CD4-positive, alpha-beta memory T cell (primary cell): ENCODE measurements around the gene GPR160. TPM values are rescaled to one million over a fixed set of nuclear protein-coding genes. Genes with fewer than 3 reads are reported as not detected.
"Not testable (repeated sequence)": the region's sequence is repeated elsewhere in the genome, so short reads cannot be mapped to it uniquely, and the experiment has no call there.

ENCODE experiments used
- CTCF ChIA-PET: fragments of 350-600 bp; sonication (Branson Sonifier 250); formaldehyde crosslinking; loops from one replicate; lab custom pipeline; 2021; ENCODE audit warnings: inconsistent platforms; ENCODE audit not compliant: partially characterized antibody; lab: Charles Lee
- POLR2A ChIA-PET: fragments of 350-600 bp; sonication (Branson Sonifier 250); formaldehyde crosslinking; loops from one replicate; lab custom pipeline; 2021; ENCODE audit not compliant: partially characterized antibody; lab: Charles Lee
- DNase-seq, 5 donors: peaks; one replicate each; pipeline versions ENCODE4 v3.0.0 to v3.0.0-alpha.2; 2020 to 2022; ENCODE audit warnings: mixed read lengths in 1 of 5
- H3K27ac ChIP-seq: one replicate; pipeline ENCODE4 v1.7.0; 2013; ENCODE audit warnings: low read depth, low read length
- H3K27me3 ChIP-seq: 2 replicates; pipeline ENCODE4 v1.7.0; 2013; ENCODE audit warnings: mild to moderate bottlenecking, low read length, moderate library complexity; ENCODE audit not compliant: insufficient read depth
- H3K36me3 ChIP-seq: 2 replicates; pipeline ENCODE4 v1.7.0; 2013; ENCODE audit warnings: mild to moderate bottlenecking, low read length, moderate library complexity; ENCODE audit not compliant: insufficient read depth
- H3K4me1 ChIP-seq: 2 replicates; pipeline ENCODE4 v1.7.0; 2013; ENCODE audit warnings: mild to moderate bottlenecking, low read length, moderate library complexity; ENCODE audit not compliant: insufficient read depth
- H3K4me3 ChIP-seq, 2 donors: one replicate each; pipeline ENCODE4 v1.7.0; 2013; ENCODE audit warnings: low read length in 2 of 2, mild to moderate bottlenecking in 1 of 2
- H3K9me3 ChIP-seq, 2 donors: one replicate each; pipeline ENCODE4 v1.7.0; 2013; ENCODE audit warnings: low read length in 2 of 2, control low read depth in 1 of 2; ENCODE audit not compliant: control insufficient read depth in 1 of 2
- H3K27ac Mint-ChIP-seq, 7 donors: one replicate each; pipeline ENCODE4 v1.8.0; 2020 to 2021; ENCODE audit warnings: mixed read lengths in 7 of 7, mild to moderate bottlenecking in 6 of 7, inconsistent platforms in 3 of 7, moderate library complexity in 3 of 7
- H3K27me3 Mint-ChIP-seq, 2 donors: one replicate each; pipeline ENCODE4 v1.8.0; 2020 to 2021; ENCODE audit warnings: mixed read lengths in 2 of 2
- H3K36me3 Mint-ChIP-seq, 2 donors: one replicate each; pipeline ENCODE4 v1.8.0; 2020 to 2021; ENCODE audit warnings: mixed read lengths in 2 of 2, inconsistent platforms in 1 of 2, mild to moderate bottlenecking in 1 of 2
- H3K4me1 Mint-ChIP-seq, 4 donors: one replicate each; pipeline ENCODE4 v1.8.0; 2020 to 2021; ENCODE audit warnings: mixed read lengths in 4 of 4, mild to moderate bottlenecking in 1 of 4
- H3K4me3 Mint-ChIP-seq, 8 donors: one replicate each; pipeline ENCODE4 v1.8.0; 2020 to 2021; ENCODE audit warnings: mixed read lengths in 8 of 8, mild to moderate bottlenecking in 7 of 8, moderate library complexity in 6 of 8, inconsistent platforms in 3 of 8
- H3K9me3 Mint-ChIP-seq, 8 donors: one replicate each; pipeline ENCODE4 v1.8.0; 2020 to 2021; ENCODE audit warnings: mixed read lengths in 8 of 8, mild to moderate bottlenecking in 5 of 8, inconsistent platforms in 3 of 8, moderate library complexity in 1 of 8
- intact Hi-C: fragments of 100-400 bp; cut with micrococcal nuclease; formaldehyde crosslinking; loops from one replicate; pipeline ENCODE4 v1.15.1; 2023
- polyA plus RNA-seq, 2 donors: library from polyadenylated mRNA; unstranded; fragments of 300-500 nt; fragmentation: Illumina TruSeq; gene quantifications; one replicate each; pipeline ENCODE4 v1.2.3, GENCODE V29; 2021
- total RNA-seq, 2 experiments: library from RNA; stranded (reverse); gene quantifications; one replicate each; pipeline ENCODE4 v1.2.3, GENCODE V29; 2021

GPR160 gene
- total and polyA plus RNA-seq, 4 experiments from 2014 or later, result 8.1 to 14.9 (median 12.4) TPM

- H3K27ac ChIP-seq, result no peak overlapping the region
- POLR2A ChIA-PET, result interaction anchor here (0.6 to 3.0 kb wide), 2 partner anchors 34 to 40 kb away, joined by 4 to 9 read pairs; partner anchors contain the start of gene SEC62
- Mint-ChIP-seq H3K9me3 (peaks cover 0 to 2% (median 0%) of the 10 kb centered on the region in 8 donors), H3K27me3 (no peaks in the 10 kb centered on the region), H3K27ac (peak overlapping the region in 4 of 7 donors; percentile 2 to 77 (median 22)), H3K4me3 (peak overlapping the region in 7 of 8 donors; percentile 4 to 60 (median 23)), H3K36me3 (no peaks in the 10 kb centered on the region), H3K4me1 (peaks cover 24 to 37% (median 31%) of the 10 kb centered on the region in 4 donors)
- peaks cover 30% of the 10 kb centered on the region for H3K4me1 ChIP-seq
- no peaks in the 10 kb centered on the region for H3K27me3 ChIP-seq
- no peaks in the 10 kb centered on the region for H3K36me3 ChIP-seq
- intact Hi-C loops, result loop anchor here (1.0 kb wide), 1 partner anchor 26 kb away; no protein-coding TSS in a partner anchor
- no peaks in the 10 kb centered on the region for H3K9me3 ChIP-seq
- no peak overlapping the region for H3K4me3 ChIP-seq
- CTCF ChIA-PET, result interaction anchor here (0.9 to 1.6 kb wide), 3 partner anchors 12 to 41 kb away, joined by 3 to 4 read pairs (median 4); partner anchors contain the start of gene SEC62
- DNase-seq, result peak in 4 of 5 donors; percentile 24 to 31 (median 26)
Observed at GRCh38 chr3:170007031-170007663, 30.6 kb upstream of the GPR160 start.

- no peaks in the 10 kb centered on the region for H3K27me3 ChIP-seq
- H3K4me1 ChIP-seq, result peaks cover 12% of the 10 kb centered on the region
- H3K4me1 Mint-ChIP-seq, result peaks cover 11 to 18% (median 13%) of the 10 kb centered on the region in 4 donors
- no peaks in the 10 kb centered on the region for H3K36me3 ChIP-seq
- no peak overlapping the region for H3K4me3 Mint-ChIP-seq
- no peak overlapping the region for H3K27ac Mint-ChIP-seq
- peaks cover 0 to 2% (median 0%) of the 10 kb centered on the region in 8 donors for H3K9me3 Mint-ChIP-seq
- CTCF ChIA-PET, result no interaction called here
- H3K36me3 Mint-ChIP-seq, result no peaks in the 10 kb centered on the region
- H3K4me3 ChIP-seq, result no peak overlapping the region
- no peaks in the 10 kb centered on the region for H3K27me3 Mint-ChIP-seq
- H3K27ac ChIP-seq, result no peak overlapping the region
- H3K9me3 ChIP-seq, result no peaks in the 10 kb centered on the region
- intact Hi-C loops, result no loop called here
- POLR2A ChIA-PET, result no interaction called here
- no peak for DNase-seq
Observed at GRCh38 chr3:170010498-170010897, 27.3 kb upstream of the GPR160 start.

GRCh38 chr3:170012683-170013400 lies 25.0 kb upstream of the GPR160 start:
- Mint-ChIP-seq H3K27me3 (no peaks in the 10 kb centered on the region), H3K4me1 (peaks cover 3 to 12% (median 6%) of the 10 kb centered on the region in 4 donors), H3K36me3 (no peaks in the 10 kb centered on the region), H3K4me3 (no peak overlapping the region), H3K9me3 (peaks cover 0 to 2% (median 0%) of the 10 kb centered on the region in 8 donors), H3K27ac (no peak overlapping the region)
- no peaks in the 10 kb centered on the region for H3K9me3 ChIP-seq
- H3K4me1 ChIP-seq, result no peaks in the 10 kb centered on the region
- POLR2A ChIA-PET, result no interaction called here
- intact Hi-C loops, result no loop called here
- no peaks in the 10 kb centered on the region for H3K27me3 ChIP-seq
- no peak overlapping the region for H3K27ac ChIP-seq
- CTCF ChIA-PET, result interaction anchor here (0.7 to 1.1 kb wide), 2 partner anchors 10 to 328 kb away, joined by 4 to 5 read pairs; no protein-coding TSS in a partner anchor
- no peaks in the 10 kb centered on the region for H3K36me3 ChIP-seq
- DNase-seq, result no peak
- no peak overlapping the region for H3K4me3 ChIP-seq

- H3K9me3 Mint-ChIP-seq, result no peaks in the 10 kb centered on the region
- Histone ChIP-seq H3K27me3 (no peaks in the 10 kb centered on the region), H3K4me1 (peaks cover 7% of the 10 kb centered on the region), H3K36me3 (no peaks in the 10 kb centered on the region), H3K27ac (no peak overlapping the region), H3K9me3 (no peaks in the 10 kb centered on the region), H3K4me3 (no peak overlapping the region)
- no peaks in the 10 kb centered on the region for H3K36me3 Mint-ChIP-seq
- ChIA-PET POLR2A (no interaction called here), CTCF (interaction anchor here (1.1 to 1.9 kb wide), 2 partner anchors 8 to 153 kb away, joined by 4 read pairs; no protein-coding TSS in a partner anchor)
- no peak overlapping the region for H3K4me3 Mint-ChIP-seq
- no peaks in the 10 kb centered on the region for H3K27me3 Mint-ChIP-seq
- intact Hi-C loops, result no loop called here
- H3K4me1 Mint-ChIP-seq, result peaks cover 6 to 16% (median 9%) of the 10 kb centered on the region in 4 donors
- DNase-seq, result no peak
- H3K27ac Mint-ChIP-seq, result peak overlapping the region in 1 of 7 donors; percentile 61
Observed at GRCh38 chr3:170016057-170016456, 21.7 kb upstream of the GPR160 start.

- H3K27me3 Mint-ChIP-seq, H3K36me3 Mint-ChIP-seq, intact Hi-C loops, H3K4me3 ChIP-seq, H3K36me3 ChIP-seq, H3K4me3 Mint-ChIP-seq, H3K9me3 ChIP-seq, H3K9me3 Mint-ChIP-seq, H3K4me1 ChIP-seq, DNase-seq, H3K27ac ChIP-seq, POLR2A ChIA-PET, H3K27ac Mint-ChIP-seq, H3K27me3 ChIP-seq: not testable (repeated sequence)
- CTCF ChIA-PET, result interaction anchor here (1.3 kb wide), 1 partner anchor 13 kb away, joined by 4 read pairs; no protein-coding TSS in a partner anchor
- H3K4me1 Mint-ChIP-seq, result peaks cover 10 to 18% (median 11%) of the 10 kb centered on the region in 4 donors
Observed at GRCh38 chr3:170019306-170019705, 18.5 kb upstream of the GPR160 start.

- POLR2A ChIA-PET, result interaction anchor here (0.7 to 1.5 kb wide), 3 partner anchors 18 to 103 kb away, joined by 3 to 4 read pairs (median 3); no protein-coding TSS in a partner anchor
- peaks cover 9 to 18% (median 11%) of the 10 kb centered on the region in 4 donors for H3K4me1 Mint-ChIP-seq
- H3K27ac Mint-ChIP-seq, result peak overlapping the region in 3 of 7 donors; percentile 10 to 15 (median 14)
- H3K4me3 ChIP-seq, result no peak overlapping the region
- H3K36me3 ChIP-seq, result no peaks in the 10 kb centered on the region
- H3K4me1 ChIP-seq, result peaks cover 7% of the 10 kb centered on the region
- peaks cover 0 to 2% of the 10 kb centered on the region in 2 donors for H3K27me3 Mint-ChIP-seq
- H3K27ac ChIP-seq, result no peak overlapping the region
- CTCF ChIA-PET, result interaction anchor here (0.6 to 1.9 kb wide), 5 partner anchors 12 to 257 kb away, joined by 3 to 11 read pairs (median 3); partner anchors contain the start of gene GPR160
- no peaks in the 10 kb centered on the region for H3K36me3 Mint-ChIP-seq
- H3K4me3 Mint-ChIP-seq, result no peak overlapping the region
- no peaks in the 10 kb centered on the region for H3K27me3 ChIP-seq
- no peak for DNase-seq
- no peaks in the 10 kb centered on the region for H3K9me3 Mint-ChIP-seq
- intact Hi-C loops, result no loop called here
- no peaks in the 10 kb centered on the region for H3K9me3 ChIP-seq
Observed at GRCh38 chr3:170021083-170021482, 16.7 kb upstream of the GPR160 start.

- H3K36me3 Mint-ChIP-seq, result no peaks in the 10 kb centered on the region
- Histone ChIP-seq H3K4me1 (peaks cover 10% of the 10 kb centered on the region), H3K9me3 (no peaks in the 10 kb centered on the region), H3K27ac (no peak overlapping the region), H3K36me3 (no peaks in the 10 kb centered on the region), H3K4me3 (no peak overlapping the region), H3K27me3 (no peaks in the 10 kb centered on the region)
- no peak for DNase-seq
- peaks cover 11 to 16% (median 13%) of the 10 kb centered on the region in 4 donors for H3K4me1 Mint-ChIP-seq
- peaks cover 0 to 2% (median 0%) of the 10 kb centered on the region in 8 donors for H3K9me3 Mint-ChIP-seq
- ChIA-PET CTCF (interaction anchor here (1.2 to 1.4 kb wide), 2 partner anchors 9 to 22 kb away, joined by 3 to 4 read pairs; no protein-coding TSS in a partner anchor), POLR2A (no interaction called here)
- intact Hi-C loops, result no loop called here
- H3K27ac Mint-ChIP-seq, result peak overlapping the region in 1 of 7 donors; percentile 48
- no peak overlapping the region for H3K4me3 Mint-ChIP-seq
- peaks cover 0 to 2% of the 10 kb centered on the region in 2 donors for H3K27me3 Mint-ChIP-seq
Observed at GRCh38 chr3:170022336-170022735, 15.5 kb upstream of the GPR160 start.
